A673 (cell line): ENCODE measurements around the gene C17orf100.

Source experiments
- CTCF ChIP-seq: fragments of 300-800, 200-600 bp; sonication (generic); conservative IDR thresholded peaks from 2 replicates; pipeline ENCODE4 v1.5.1; 2017; ENCODE audit warnings: low read depth, mild to moderate bottlenecking, antibody characterized with exemption, low read length, moderate library complexity, mixed read lengths
- EZH2 ChIP-seq: fragments of 200-600 bp; sonication (generic); IDR thresholded peaks from 2 replicates; pipeline ENCODE4 v1.6.1; 2017; ENCODE audit warnings: borderline replicate concordance, low read depth, mild to moderate bottlenecking, mixed read lengths, antibody characterized with exemption, low read length; ENCODE audit not compliant: poor library complexity, severe bottlenecking

- TF ChIP-seq CTCF (no peak), EZH2 (no peak)
These were observed 44.0 kb downstream of the C17orf100 start for GRCh38 chr17:6695565-6695964.
